ENCODE measurements around the gene MAN1C1.

The MAN1C1 gene

DNA sequence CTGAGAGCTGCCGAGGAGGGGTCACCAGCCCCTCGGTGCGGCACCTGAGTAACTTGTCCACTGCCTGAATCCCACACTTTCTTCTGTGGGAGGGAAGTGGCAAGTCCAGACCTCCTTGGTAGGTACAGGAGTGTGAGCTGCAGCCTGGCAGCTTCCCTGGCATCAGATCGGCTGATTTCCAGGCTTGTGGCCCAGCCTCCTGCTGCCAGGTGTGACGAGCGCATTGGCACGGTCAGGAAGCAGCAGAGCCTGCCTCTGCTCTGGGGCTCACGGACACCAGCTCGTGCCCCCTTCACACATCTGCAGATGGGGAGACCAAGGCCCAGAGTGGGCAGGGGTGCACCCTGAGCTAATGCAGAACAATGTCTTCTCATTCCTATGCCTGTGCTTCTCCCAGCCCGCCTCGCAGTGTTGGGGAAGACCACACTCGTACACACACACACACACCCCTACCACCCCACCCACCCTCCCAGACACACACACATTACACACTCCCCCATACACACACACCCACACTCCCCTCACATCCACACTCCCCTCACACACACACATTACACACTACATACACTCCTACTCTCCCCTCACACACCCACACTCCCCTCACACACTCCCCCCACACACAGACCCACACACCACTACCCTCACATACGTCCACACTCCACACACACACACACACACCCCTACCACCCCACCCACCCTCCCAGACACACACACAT, 150.3 kb downstream of the MAN1C1 start:
- no peak overlapping the region for H2BK5ac ChIP-seq (ENCODE audit: low read length)
- peaks cover 23 to 38% of the 10 kb centered on the region in 2 donors for H3K4me1 ChIP-seq (ENCODE audit: control insufficient read depth in 2 of 2, insufficient read depth in 1 of 2, low read depth in 1 of 2, low read length in 2 of 2)
- H3K9ac ChIP-seq (ENCODE audit: low read depth, low read length, poor library complexity) = peak overlapping the region; percentile 60
- no peak overlapping the region for H2BK120ac ChIP-seq (ENCODE audit: low read depth, low read length)
- H4K91ac ChIP-seq (ENCODE audit: low read depth, low read length, poor library complexity) = no peak overlapping the region
- H2AFZ ChIP-seq (ENCODE audit: low read length) = no peak overlapping the region
- no peak overlapping the region for H3K4me2 ChIP-seq (ENCODE audit: insufficient read depth, low read length, poor library complexity, severe bottlenecking)
- H3K27ac ChIP-seq (replicated peaks; ENCODE audit: low read length) = no peak overlapping the region
- H3K18ac ChIP-seq (ENCODE audit: low read length) = peak overlapping the region; percentile 76
- no peak overlapping the region for H3K4me3 ChIP-seq (ENCODE audit: low read length in 2 of 2)
- no peak overlapping the region for H3K14ac ChIP-seq (ENCODE audit: low read length)
- H2BK15ac ChIP-seq (ENCODE audit: low read length) = peak overlapping the region; percentile 89
- 100% methylated on average over 1 of the region's 13 CpGs for WGBS, 2 donors (ENCODE audit: extremely low coverage in 2 of 2, insufficient read length in 2 of 2, insufficient replicate concordance in 1 of 2)
- H3K36me3 ChIP-seq (replicated peaks in 1 of 2; ENCODE audit: control insufficient read depth in 2 of 2, insufficient read depth in 2 of 2, low read length in 2 of 2) = peaks cover 2% of the 10 kb centered on the region in 2 donors
- peaks cover 0 to 4% of the 10 kb centered on the region in 2 donors for H3K9me3 ChIP-seq (replicated peaks in 1 of 2; ENCODE audit: control insufficient read depth in 2 of 2, insufficient read depth in 1 of 2, low read depth in 1 of 2, low read length in 2 of 2)
- no peaks in the 10 kb centered on the region for H3K79me1 ChIP-seq (ENCODE audit: low read depth, low read length)
- peak overlapping the region; percentile 96 for H2AK5ac ChIP-seq (ENCODE audit: low read depth, low read length)
- DNase-seq (ENCODE audit: low spot score) = no peak
- peak overlapping the region; percentile 93 for H3K23ac ChIP-seq (ENCODE audit: low read depth, low read length, poor library complexity)
- peaks cover 0 to 1% (median 0%) of the 10 kb centered on the region in 3 experiments for H3K27me3 ChIP-seq (ENCODE audit: control insufficient read depth in 3 of 3, insufficient read depth in 3 of 3, low read depth in 1 of 3, low read length in 3 of 3)
- H4K8ac ChIP-seq (ENCODE audit: low read depth, low read length) = no peak overlapping the region
- peak overlapping the region; percentile 84 for H2BK12ac ChIP-seq (ENCODE audit: low read length)
- H3K4ac ChIP-seq (ENCODE audit: low read length) = peak overlapping the region; percentile 95

DNA sequence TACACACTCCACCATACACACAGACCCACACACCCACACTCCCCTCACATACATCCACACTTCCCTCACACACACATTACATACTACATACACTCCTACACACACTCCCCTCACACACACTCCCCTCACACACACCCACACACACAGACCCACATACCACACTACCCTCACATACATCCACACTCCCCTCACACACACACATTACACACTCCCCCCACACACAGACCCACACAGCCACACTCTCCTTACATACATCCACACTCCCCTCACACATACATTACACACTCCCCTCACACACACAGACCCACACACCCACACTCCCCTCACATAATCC, 150.8 kb downstream of the MAN1C1 start:
- H3K23ac ChIP-seq (ENCODE audit: low read depth, low read length, poor library complexity) = no peak overlapping the region
- H2BK5ac ChIP-seq (ENCODE audit: low read length) = no peak overlapping the region
- H3K27me3 ChIP-seq (ENCODE audit: control insufficient read depth in 3 of 3, insufficient read depth in 3 of 3, low read depth in 1 of 3, low read length in 3 of 3) = peaks cover 0 to 1% (median 0%) of the 10 kb centered on the region in 3 experiments
- peak overlapping the region; percentile 6 for H3K14ac ChIP-seq (ENCODE audit: low read length)
- no peak overlapping the region for H3K18ac ChIP-seq (ENCODE audit: low read length)
- no peak for DNase-seq (ENCODE audit: low spot score)
- H3K36me3 ChIP-seq (replicated peaks in 1 of 2; ENCODE audit: control insufficient read depth in 2 of 2, insufficient read depth in 2 of 2, low read length in 2 of 2) = peaks cover 2% of the 10 kb centered on the region in 2 donors
- H3K79me1 ChIP-seq (ENCODE audit: low read depth, low read length) = no peaks in the 10 kb centered on the region
- H3K4me2 ChIP-seq (ENCODE audit: insufficient read depth, low read length, poor library complexity, severe bottlenecking) = no peak overlapping the region
- no peak overlapping the region for H3K27ac ChIP-seq (replicated peaks; ENCODE audit: low read length)
- no peak overlapping the region for H2AK5ac ChIP-seq (ENCODE audit: low read depth, low read length)
- H3K4ac ChIP-seq (ENCODE audit: low read length) = no peak overlapping the region
- H4K91ac ChIP-seq (ENCODE audit: low read depth, low read length, poor library complexity) = no peak overlapping the region
- no peak overlapping the region for H3K9ac ChIP-seq (ENCODE audit: low read depth, low read length, poor library complexity)
- H4K8ac ChIP-seq (ENCODE audit: low read depth, low read length) = no peak overlapping the region
- no peak overlapping the region for H3K4me3 ChIP-seq (ENCODE audit: low read length in 2 of 2)
- no peak overlapping the region for H2AFZ ChIP-seq (ENCODE audit: low read length)
- no peak overlapping the region for H2BK120ac ChIP-seq (ENCODE audit: low read depth, low read length)
- H2BK15ac ChIP-seq (ENCODE audit: low read length) = no peak overlapping the region
- peaks cover 27 to 40% of the 10 kb centered on the region in 2 donors for H3K4me1 ChIP-seq (ENCODE audit: control insufficient read depth in 2 of 2, insufficient read depth in 1 of 2, low read depth in 1 of 2, low read length in 2 of 2)
- no peak overlapping the region for H2BK12ac ChIP-seq (ENCODE audit: low read length)
- peaks cover 0 to 4% of the 10 kb centered on the region in 2 donors for H3K9me3 ChIP-seq (replicated peaks in 1 of 2; ENCODE audit: control insufficient read depth in 2 of 2, insufficient read depth in 1 of 2, low read depth in 1 of 2, low read length in 2 of 2)

DNA sequence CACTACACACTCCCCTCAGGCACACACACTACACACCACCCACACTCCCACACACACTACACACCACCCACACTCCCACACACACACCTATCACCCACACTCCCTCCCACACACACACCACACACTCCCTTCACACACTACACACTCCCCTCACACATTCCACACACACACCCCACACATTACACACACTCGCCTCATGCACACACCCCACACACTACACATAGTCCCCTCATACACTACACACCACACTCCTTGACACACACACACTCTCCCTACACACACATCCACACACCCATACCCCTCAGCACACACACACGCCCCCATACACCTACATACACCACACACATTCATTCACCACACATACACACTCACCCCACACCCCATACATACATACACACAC, 152.4 kb downstream of the MAN1C1 start:
- Histone ChIP-seq H2BK120ac (ENCODE audit: low read depth, low read length) (no peak overlapping the region), H3K9ac (ENCODE audit: low read depth, low read length, poor library complexity) (peak overlapping the region; percentile 61), H3K9me3 (replicated peaks in 1 of 2; ENCODE audit: control insufficient read depth in 2 of 2, insufficient read depth in 1 of 2, low read depth in 1 of 2, low read length in 2 of 2) (peaks cover 0 to 2% of the 10 kb centered on the region in 2 donors), H2AK5ac (ENCODE audit: low read depth, low read length) (peak overlapping the region; percentile 98), H2AFZ (ENCODE audit: low read length) (no peak overlapping the region), H2BK12ac (ENCODE audit: low read length) (peak overlapping the region; percentile 77), H3K14ac (ENCODE audit: low read length) (peak overlapping the region; percentile 92), H3K27ac (replicated peaks; ENCODE audit: low read length) (no peak overlapping the region), H2BK15ac (ENCODE audit: low read length) (peak overlapping the region; percentile 69), H3K23ac (ENCODE audit: low read depth, low read length, poor library complexity) (peak overlapping the region; percentile 45), H3K36me3 (replicated peaks in 1 of 2; ENCODE audit: control insufficient read depth in 2 of 2, insufficient read depth in 2 of 2, low read length in 2 of 2) (peaks cover under 1 to 2% of the 10 kb centered on the region in 2 donors), H3K4ac (ENCODE audit: low read length) (no peak overlapping the region), H3K18ac (ENCODE audit: low read length) (no peak overlapping the region), H3K27me3 (ENCODE audit: control insufficient read depth in 3 of 3, insufficient read depth in 3 of 3, low read depth in 1 of 3, low read length in 3 of 3) (peaks cover 0 to 1% (median 0%) of the 10 kb centered on the region in 3 experiments), H3K4me3 (ENCODE audit: low read length in 2 of 2) (peak overlapping the region in 1 of 2 donors; percentile 62), H2BK5ac (ENCODE audit: low read length) (peak overlapping the region; percentile 68), H4K91ac (ENCODE audit: low read depth, low read length, poor library complexity) (peak overlapping the region; percentile 97), H3K4me2 (ENCODE audit: insufficient read depth, low read length, poor library complexity, severe bottlenecking) (no peak overlapping the region), H3K4me1 (ENCODE audit: control insufficient read depth in 2 of 2, insufficient read depth in 1 of 2, low read depth in 1 of 2, low read length in 2 of 2) (peaks cover 27 to 43% of the 10 kb centered on the region in 2 donors), H3K79me1 (ENCODE audit: low read depth, low read length) (no peaks in the 10 kb centered on the region), H4K8ac (ENCODE audit: low read depth, low read length) (no peak overlapping the region)
- DNase-seq (ENCODE audit: low spot score) = no peak
- 100% methylated on average over 2 of the region's 2 CpGs for WGBS, 2 donors (ENCODE audit: extremely low coverage in 2 of 2, insufficient read length in 2 of 2, insufficient replicate concordance in 1 of 2)

DNA sequence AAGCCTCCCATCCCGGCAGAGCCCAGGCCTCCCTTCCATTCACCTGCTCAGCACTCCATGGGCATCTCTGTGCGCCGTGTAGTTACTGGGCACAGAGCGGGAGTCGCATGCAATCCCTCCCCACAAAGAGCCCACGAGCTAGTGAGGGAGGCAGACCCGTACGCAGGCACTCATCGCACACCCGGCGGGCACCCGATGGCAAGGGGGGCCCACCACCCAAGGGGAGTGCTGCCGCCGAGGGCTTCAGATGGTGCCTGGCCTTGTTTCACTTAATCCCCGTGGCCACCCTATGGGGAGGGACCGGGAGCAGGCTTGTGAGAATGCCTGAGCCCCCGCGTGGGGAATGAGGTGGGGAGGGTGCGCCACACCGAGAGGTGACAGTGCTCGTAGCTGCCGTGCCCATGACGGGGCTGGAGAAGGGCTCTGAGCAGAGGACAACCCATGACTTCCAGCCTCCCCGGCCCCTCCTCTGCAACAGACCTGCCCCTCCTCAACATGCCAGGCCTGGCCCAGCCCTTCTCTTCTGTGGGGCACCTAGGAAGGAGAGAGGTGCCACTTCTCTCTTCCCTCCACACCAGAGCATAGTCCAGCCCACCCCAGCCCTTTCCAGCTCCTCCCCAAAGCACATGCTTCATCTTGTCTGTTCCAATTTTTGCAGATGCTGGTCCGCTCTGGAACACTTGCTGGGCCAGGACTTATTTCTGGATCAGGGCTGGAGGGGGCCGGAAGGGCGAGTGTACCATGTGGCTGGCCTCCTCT, 153.2 kb downstream of the MAN1C1 start:
- Histone ChIP-seq H2BK5ac (ENCODE audit: low read length) (peak overlapping the region; percentile 68), H2AK5ac (ENCODE audit: low read depth, low read length) (peak overlapping the region; percentile 98), H2BK15ac (ENCODE audit: low read length) (peak overlapping the region; percentile 52), H3K27me3 (ENCODE audit: control insufficient read depth in 3 of 3, insufficient read depth in 3 of 3, low read depth in 1 of 3, low read length in 3 of 3) (peaks cover 0 to 1% (median 0%) of the 10 kb centered on the region in 3 experiments), H3K79me1 (ENCODE audit: low read depth, low read length) (no peaks in the 10 kb centered on the region), H3K4me1 (ENCODE audit: control insufficient read depth in 2 of 2, insufficient read depth in 1 of 2, low read depth in 1 of 2, low read length in 2 of 2) (peaks cover 27 to 43% of the 10 kb centered on the region in 2 donors), H4K8ac (ENCODE audit: low read depth, low read length) (peak overlapping the region; percentile 19), H3K4me2 (ENCODE audit: insufficient read depth, low read length, poor library complexity, severe bottlenecking) (no peak overlapping the region), H2BK12ac (ENCODE audit: low read length) (peak overlapping the region; percentile 77), H3K9me3 (replicated peaks in 1 of 2; ENCODE audit: control insufficient read depth in 2 of 2, insufficient read depth in 1 of 2, low read depth in 1 of 2, low read length in 2 of 2) (peaks cover 0 to 2% of the 10 kb centered on the region in 2 donors), H3K4ac (ENCODE audit: low read length) (peak overlapping the region; percentile 86), H3K4me3 (ENCODE audit: low read length in 2 of 2) (no peak overlapping the region), H3K36me3 (replicated peaks in 1 of 2; ENCODE audit: control insufficient read depth in 2 of 2, insufficient read depth in 2 of 2, low read length in 2 of 2) (peaks cover 0 to 2% of the 10 kb centered on the region in 2 donors), H3K14ac (ENCODE audit: low read length) (no peak overlapping the region), H2BK120ac (ENCODE audit: low read depth, low read length) (peak overlapping the region; percentile 73), H2AFZ (ENCODE audit: low read length) (no peak overlapping the region), H3K23ac (ENCODE audit: low read depth, low read length, poor library complexity) (peak overlapping the region; percentile 45), H3K18ac (ENCODE audit: low read length) (peak overlapping the region; percentile 94), H3K9ac (ENCODE audit: low read depth, low read length, poor library complexity) (peak overlapping the region; percentile 9), H3K27ac (replicated peaks; ENCODE audit: low read length) (no peak overlapping the region), H4K91ac (ENCODE audit: low read depth, low read length, poor library complexity) (peak overlapping the region; percentile 97)
- no CpG with 5 or more reads among the region's 27 CpGs for WGBS, 2 donors (ENCODE audit: extremely low coverage in 2 of 2, insufficient read length in 2 of 2, insufficient replicate concordance in 1 of 2)
- DNase-seq (ENCODE audit: low spot score) = no peak
